Measurements from ENCODE around the gene EFNA3.

The EFNA3 gene

DNA sequence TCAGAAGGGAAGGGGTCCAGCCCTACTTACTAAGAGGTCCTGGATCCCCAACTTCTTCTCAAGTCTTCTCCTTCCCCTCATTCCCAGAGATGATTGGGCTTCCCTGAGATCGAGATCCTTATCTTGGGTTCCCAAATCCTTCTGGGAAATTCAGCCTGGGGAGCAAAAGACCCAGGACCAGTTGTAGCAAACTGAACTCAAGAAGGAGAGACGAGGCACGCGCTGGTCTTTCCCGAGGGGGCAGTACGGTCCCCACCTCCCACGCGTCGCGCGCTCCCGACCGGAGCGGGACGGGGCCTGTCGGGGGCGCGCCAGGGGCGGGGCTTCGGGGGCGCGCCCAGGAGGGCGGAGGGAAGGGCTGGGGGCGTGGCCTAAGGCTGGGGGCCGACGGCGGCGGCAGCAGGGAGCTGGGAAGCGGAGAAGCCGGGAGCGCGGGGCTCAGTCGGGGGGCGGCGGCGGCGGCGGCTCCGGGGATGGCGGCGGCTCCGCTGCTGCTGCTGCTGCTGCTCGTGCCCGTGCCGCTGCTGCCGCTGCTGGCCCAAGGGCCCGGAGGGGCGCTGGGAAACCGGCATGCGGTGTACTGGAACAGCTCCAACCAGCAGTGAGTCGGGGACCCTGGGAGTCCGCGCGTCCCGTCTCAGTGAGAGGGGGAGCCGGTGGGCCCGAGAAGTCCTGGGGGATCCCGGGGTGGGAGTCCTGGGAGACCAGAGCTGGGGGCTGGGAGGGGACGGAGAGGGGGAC is at the start of gene EFNA3:
Gene EFNA3 (plus strand): TSS at position 369 of the 741 bp plus-strand sequence. CDS start 105 bp downstream, at position 474.
- DNase-seq (ENCODE audit: low read depth), result no peak

DNA sequence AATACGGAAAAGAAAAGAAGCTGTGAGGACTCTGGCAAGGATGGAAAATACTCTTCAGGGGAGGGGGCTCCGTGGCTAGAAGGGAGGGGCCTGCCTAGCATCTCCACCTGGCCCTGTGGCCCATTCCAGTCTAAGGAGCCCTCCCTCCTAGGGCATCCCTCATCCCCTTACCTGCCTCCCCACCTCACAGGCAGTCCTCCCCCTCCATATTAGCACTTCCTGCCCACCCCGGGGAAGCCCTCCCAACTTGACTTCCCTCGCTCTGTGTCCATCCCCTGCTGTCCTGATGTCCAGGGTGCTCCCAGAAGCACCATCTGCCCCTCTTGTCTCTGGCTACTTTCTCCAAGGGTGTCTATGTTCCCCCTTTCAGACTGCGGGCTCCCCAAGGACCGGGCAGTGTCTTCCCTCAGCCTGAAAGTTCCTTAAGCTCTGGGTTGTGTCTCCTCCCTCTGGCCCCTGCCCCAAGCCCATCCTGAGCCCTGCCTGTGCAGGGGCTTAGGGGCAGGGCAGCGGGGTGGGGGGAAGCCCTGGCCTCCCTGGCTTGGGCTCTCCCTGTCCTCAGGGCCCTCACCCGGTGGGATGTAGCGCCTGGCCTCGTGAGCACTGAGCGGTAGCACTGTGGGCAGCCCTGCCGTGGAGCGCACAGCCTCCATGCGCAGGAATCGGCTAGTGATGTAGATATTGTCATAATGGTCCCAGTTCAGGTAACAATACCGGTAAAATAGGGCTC is 49.0 kb upstream of the EFNA3 start:
- no peak for DNase-seq (ENCODE audit: low read depth)

DNA sequence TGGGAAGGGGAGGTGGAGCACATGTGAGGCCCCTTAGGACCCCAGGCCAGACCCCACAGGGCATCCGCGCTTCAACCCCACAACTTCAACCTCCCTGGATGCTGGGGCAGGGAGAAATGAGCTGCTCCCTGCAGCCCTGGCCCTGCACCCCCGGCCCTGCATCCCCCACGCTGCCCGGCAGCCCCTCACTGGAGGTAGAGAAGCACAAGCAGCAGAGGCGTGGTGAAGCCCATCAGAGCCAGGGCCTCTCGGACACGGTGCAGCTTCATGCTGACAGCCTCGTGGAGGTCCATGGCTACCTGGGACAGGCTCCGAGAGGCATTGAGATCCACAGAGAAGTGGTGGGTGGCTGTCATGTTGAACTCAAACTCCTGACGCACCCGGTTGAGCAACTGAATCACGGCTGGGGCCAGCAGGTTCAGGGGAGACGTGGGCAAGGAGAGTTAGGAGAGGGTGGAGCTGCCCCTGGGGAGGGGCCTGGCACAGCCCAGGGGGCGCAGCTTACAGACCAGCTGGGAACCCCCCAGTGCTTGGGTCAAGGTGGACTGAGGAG is 48.3 kb upstream of the EFNA3 start:
- DNase-seq (ENCODE audit: low read depth), result no peak

DNA sequence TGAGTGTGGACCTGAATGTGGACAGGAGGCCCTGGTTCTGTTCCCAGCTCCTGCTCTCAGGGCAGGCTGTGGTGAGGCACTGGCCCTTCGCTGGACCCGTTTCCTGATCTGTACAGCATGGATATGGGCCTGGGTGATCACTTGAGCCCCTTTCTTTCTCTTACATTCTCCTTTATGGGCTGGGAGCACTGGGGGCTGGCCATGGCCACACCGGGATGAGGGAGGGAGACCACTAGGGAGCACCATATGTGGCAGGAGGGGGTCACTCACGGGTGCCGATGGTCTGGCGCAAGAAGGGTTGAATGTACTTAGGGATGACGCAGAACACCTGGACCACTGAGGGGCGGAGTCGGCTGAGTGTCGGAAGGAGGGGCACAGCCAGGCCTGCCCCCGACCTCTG is 47.7 kb upstream of the EFNA3 start:
- DNase-seq (ENCODE audit: low read depth), result no peak

GRCh38 chr1:155032886-155033285 is 45.8 kb upstream of the EFNA3 start:
- no peak for DNase-seq (ENCODE audit: low read depth)

- no peak for DNase-seq (ENCODE audit: low read depth)
Measured at GRCh38 chr1:155033524-155033923, 45.1 kb upstream of the EFNA3 start, which contains the start of the genes DCST1 and DCST2. Gene DCST1, plus strand, starts transcription at chr1:155033824. Its CDS starts 213 bp downstream, at chr1:155034037. Gene DCST2, minus strand, starts transcription at chr1:155033781. Its CDS starts 80 bp downstream, at chr1:155033701.

DNA sequence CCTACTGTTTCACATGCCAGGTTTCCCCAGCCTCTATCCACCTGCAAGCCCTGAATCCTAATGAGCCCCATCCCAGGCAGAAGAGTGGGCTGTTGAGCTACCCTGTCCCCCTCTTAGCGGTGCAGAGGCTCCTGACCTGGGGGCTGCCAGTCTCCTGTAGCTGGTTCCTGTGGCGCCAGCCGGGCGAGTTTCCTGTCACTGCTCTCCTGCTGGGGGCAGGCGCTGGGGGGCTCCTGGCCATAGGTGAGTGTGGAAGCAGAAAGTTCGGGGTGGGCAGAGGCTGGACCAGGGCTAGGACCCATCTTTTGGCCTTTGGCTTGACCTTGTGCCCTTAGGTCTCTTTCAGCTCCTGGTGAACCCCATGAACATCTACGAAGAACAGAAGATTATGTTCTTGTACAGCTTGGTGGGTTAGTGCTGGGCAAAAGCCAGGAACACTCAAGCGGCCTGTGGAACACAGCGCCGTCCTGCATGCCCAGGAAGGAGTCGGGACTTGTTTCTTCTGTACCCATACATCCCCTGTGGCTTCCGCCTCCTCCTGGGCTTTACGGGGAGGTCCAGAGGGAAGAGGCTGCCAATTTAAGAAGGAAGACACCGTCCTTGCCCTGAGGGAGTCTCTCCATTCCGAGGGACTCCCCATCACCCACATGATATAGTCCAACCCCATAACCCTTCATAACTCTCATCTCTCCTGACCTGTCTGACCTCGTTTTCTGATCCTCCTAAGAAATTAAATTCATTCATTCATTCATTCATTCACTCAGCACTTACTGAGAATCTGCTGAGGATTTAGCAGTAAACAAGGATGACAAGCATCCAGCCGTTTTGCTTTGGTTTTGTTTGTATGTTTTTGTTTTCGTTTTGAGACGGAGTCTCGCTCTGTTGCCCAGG is 44.1 kb upstream of the EFNA3 start:
- no peak for DNase-seq (ENCODE audit: low read depth)

DNA sequence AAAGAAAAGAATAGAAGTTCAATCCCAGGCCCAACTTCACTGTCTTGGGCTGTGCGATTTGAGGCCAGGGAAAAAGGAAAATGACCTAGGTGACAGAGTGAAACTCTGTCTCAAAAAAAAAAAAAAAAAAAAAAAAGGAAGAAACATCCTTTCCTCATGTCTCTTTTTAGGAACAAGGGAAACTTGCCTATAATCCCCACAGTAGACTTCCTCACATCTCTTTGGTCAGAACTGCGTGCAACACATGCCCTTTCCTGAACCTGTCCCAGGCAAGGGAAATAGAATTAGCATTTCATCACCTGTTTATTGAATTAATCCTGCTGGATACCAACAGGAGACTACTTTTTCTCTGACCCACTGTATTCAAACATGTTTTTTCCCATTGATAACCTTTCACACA is 42.7 kb upstream of the EFNA3 start:
- no peak for DNase-seq (ENCODE audit: low read depth)

- no peak for DNase-seq (ENCODE audit: low read depth)
Measured at GRCh38 chr1:155037043-155037442, 41.6 kb upstream of the EFNA3 start.

DNA sequence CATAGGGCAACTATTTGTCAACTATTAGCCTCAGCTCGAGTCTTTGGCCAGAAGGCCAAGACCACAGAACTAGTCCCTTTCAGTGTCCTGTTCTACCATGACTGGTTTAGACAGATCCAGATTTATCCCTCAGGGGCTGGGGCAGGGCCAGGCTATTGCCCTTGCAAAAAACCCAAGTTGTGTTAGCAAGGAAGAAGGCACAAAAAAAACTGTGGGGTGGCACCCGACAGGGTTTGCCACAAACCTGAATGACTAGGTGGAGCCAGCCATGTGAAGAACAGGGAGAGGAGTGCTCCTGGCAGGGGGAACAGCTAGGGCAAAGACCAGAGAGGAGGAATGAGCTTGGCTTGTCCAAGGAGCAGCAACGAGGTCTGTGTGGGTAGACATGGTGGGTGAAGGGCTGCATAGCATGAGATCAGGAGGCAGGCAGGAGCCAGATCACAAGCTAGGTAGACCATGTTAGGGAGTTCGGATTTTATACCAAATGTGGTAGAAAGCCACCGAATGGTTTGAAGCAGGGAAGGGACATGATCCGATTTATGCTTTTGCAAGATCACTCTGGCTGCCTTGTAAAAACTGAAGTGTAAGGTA is 40.7 kb upstream of the EFNA3 start:
- no peak for DNase-seq (ENCODE audit: low read depth)

GRCh38 chr1:155038602-155039307 is 39.9 kb upstream of the EFNA3 start:
- DNase-seq (ENCODE audit: low read depth), result no peak

- no peak for DNase-seq (ENCODE audit: low read depth)
Measured at GRCh38 chr1:155039308-155039669, 39.3 kb upstream of the EFNA3 start.

- no peak for DNase-seq (ENCODE audit: low read depth)
Measured at GRCh38 chr1:155040358-155041093, 38.1 kb upstream of the EFNA3 start.

- no peak for DNase-seq (ENCODE audit: low read depth)
Measured at GRCh38 chr1:155042789-155043188, 35.8 kb upstream of the EFNA3 start.

- no peak for DNase-seq (ENCODE audit: low read depth)
Measured at GRCh38 chr1:155043301-155043702, 35.3 kb upstream of the EFNA3 start.

GRCh38 chr1:155043793-155044192 is 34.8 kb upstream of the EFNA3 start:
- no peak for DNase-seq (ENCODE audit: low read depth)

GRCh38 chr1:155044365-155044764 is 34.3 kb upstream of the EFNA3 start:
- no peak for DNase-seq (ENCODE audit: low read depth)

DNA sequence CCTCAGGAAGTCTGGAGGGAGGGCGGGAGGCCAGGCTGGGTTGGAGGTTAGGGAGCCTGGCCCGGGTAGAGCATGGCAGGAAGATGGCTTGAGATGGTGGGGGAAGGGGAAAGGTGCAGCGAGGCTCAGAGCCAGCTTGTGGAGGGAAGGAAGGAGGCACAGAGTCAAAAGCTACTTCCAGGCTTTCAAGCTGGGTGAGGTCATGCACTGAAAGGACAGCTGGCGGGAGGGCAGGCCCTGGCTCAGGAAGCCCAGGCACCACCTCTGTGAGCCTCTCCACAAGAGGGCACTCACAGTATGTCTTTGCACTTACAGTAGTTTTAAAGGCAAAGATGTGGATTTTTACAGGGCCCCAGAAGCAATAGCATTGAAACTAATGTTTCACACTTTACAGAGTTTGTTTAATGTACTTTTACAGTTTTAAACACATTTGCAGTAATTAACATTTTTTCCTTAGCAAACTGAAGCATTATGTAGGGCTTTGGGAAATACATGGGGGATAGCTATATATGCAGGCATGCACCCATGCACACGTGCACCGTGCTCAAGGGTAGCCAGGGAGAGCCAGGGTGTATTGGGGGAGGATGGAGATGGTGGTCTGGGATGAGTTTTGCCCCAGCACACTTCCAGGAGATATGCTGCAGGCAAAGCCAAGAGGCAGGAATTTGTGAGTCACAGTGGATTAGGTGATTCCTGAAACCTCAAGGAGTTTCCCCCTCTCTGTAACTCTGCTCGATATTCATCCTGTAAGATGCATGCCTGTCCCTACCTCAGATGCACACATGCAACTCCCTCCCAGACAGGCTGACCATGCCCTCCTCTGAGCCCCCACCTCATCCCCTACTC is 33.6 kb upstream of the EFNA3 start:
- no peak for DNase-seq (ENCODE audit: low read depth)

Data from HS-27A (cell line).